ENCODE results near the gene BRPF1.

BRPF1 gene, protein sequence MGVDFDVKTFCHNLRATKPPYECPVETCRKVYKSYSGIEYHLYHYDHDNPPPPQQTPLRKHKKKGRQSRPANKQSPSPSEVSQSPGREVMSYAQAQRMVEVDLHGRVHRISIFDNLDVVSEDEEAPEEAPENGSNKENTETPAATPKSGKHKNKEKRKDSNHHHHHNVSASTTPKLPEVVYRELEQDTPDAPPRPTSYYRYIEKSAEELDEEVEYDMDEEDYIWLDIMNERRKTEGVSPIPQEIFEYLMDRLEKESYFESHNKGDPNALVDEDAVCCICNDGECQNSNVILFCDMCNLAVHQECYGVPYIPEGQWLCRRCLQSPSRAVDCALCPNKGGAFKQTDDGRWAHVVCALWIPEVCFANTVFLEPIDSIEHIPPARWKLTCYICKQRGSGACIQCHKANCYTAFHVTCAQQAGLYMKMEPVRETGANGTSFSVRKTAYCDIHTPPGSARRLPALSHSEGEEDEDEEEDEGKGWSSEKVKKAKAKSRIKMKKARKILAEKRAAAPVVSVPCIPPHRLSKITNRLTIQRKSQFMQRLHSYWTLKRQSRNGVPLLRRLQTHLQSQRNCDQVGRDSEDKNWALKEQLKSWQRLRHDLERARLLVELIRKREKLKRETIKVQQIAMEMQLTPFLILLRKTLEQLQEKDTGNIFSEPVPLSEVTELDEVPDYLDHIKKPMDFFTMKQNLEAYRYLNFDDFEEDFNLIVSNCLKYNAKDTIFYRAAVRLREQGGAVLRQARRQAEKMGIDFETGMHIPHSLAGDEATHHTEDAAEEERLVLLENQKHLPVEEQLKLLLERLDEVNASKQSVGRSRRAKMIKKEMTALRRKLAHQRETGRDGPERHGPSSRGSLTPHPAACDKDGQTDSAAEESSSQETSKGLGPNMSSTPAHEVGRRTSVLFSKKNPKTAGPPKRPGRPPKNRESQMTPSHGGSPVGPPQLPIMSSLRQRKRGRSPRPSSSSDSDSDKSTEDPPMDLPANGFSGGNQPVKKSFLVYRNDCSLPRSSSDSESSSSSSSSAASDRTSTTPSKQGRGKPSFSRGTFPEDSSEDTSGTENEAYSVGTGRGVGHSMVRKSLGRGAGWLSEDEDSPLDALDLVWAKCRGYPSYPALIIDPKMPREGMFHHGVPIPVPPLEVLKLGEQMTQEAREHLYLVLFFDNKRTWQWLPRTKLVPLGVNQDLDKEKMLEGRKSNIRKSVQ (N-terminal part only)

DNA sequence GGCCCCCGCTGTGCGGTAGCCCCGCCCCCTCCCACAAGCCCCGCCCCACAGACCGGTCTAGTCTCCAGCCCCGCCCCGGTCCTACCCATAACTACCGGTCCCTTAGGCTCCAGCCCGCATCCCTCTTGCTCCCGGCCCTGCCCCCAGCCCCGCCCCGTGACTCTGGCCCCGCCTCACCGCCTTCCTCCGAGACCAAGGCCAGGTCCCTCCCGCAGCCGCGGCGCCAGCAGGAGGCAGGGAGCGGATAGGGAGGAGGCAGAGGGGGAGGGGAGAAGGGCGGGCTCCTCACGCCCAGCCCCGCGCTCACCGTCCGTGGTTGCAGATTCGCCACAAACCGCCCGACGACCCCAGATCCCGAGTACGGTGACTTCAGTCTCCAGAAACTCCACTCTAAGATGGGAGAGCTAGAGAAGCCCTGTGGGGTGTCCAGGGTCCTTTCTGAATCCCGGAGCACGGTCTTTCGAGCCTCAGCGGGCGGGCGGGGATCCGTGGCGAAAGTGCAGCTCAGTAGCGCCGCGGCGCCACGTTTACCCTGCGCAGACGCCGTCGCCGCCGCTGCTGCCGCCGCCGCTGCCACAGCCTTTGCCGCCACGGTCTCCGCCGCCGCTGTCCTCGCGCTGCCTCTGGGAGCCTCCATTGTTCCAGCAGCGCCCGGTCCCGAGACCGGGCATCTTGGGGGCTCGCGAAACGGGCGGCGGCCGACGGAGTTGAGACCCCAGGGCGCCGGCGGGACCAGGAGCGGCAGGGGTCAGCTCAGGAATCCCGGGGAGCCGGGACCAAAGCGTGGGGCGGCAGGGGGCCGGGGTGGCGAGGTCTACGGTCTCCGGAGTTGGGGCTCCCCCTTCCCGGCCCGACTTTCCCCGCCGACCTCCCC lies at the start of gene BRPF1:
BRPF1 (plus strand) TSS at position 530 of the 874 bp plus-strand sequence. CDS start 2,406 bp downstream, outside the sequence.
- peaks cover 11 to 28% (median 24%) of the 10 kb centered on the region in 4 donors for H3K4me1 ChIP-seq
- H3K36me3 ChIP-seq, result peaks cover 13 to 30% (median 15%) of the 10 kb centered on the region in 3 donors
- no peaks in the 10 kb centered on the region for H3K27me3 ChIP-seq
- no peaks in the 10 kb centered on the region for H3K9me3 ChIP-seq
- peak within 1 kb of the TSS; percentile 88 to 98 for H3K27ac ChIP-seq
- peak; percentile 100 for DNase-seq
- TF ChIP-seq, protein P1, sequence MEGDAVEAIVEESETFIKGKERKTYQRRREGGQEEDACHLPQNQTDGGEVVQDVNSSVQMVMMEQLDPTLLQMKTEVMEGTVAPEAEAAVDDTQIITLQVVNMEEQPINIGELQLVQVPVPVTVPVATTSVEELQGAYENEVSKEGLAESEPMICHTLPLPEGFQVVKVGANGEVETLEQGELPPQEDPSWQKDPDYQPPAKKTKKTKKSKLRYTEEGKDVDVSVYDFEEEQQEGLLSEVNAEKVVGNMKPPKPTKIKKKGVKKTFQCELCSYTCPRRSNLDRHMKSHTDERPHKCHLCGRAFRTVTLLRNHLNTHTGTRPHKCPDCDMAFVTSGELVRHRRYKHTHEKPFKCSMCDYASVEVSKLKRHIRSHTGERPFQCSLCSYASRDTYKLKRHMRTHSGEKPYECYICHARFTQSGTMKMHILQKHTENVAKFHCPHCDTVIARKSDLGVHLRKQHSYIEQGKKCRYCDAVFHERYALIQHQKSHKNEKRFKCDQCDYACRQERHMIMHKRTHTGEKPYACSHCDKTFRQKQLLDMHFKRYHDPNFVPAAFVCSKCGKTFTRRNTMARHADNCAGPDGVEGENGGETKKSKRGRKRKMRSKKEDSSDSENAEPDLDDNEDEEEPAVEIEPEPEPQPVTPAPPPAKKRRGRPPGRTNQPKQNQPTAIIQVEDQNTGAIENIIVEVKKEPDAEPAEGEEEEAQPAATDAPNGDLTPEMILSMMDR (IDR thresholded peaks at IDR 0.05), result peak in 1 of 2 experiments; percentile 17
- H3K4me3 ChIP-seq, result peak within 1 kb of the TSS; percentile 91 to 100
- intact Hi-C loops (cut with DNase I; ENCODE audit: low total_unique reads), result loop anchor here (5.0 kb wide), 1 partner anchor 201 kb away; the partner anchor contains the start of gene CRELD1

DNA sequence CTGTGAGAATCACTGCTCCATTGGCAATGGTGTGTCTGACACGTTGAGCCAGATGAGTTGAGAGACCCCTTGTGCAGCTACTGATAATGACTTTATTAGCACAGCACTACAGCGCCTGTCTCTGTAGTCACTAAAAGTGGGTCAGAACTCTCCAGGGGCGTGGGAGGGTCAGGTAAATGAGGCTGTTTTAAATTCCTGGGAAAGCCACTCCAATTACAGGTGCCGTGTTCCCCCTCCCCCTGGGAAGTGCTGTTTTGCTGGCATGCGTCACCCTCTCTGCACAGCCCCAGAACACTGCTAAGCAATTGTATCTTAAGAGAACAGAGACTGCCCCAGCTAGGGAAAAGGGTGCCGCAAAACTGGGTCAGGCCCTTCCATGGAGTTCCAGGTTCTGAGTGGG lies 49.4 kb upstream of the BRPF1 start:
- Histone ChIP-seq H3K4me1 (no peaks in the 10 kb centered on the region), H3K36me3 (peaks cover 97 to 100% (median 100%) of the 10 kb centered on the region in 3 donors), H3K9me3 (no peaks in the 10 kb centered on the region), H3K27me3 (no peaks in the 10 kb centered on the region), H3K4me3 (no peak overlapping the region), H3K27ac (no peak overlapping the region)
- intact Hi-C loops (cut with DNase I; ENCODE audit: low total_unique reads), result no loop called here
- TF ChIP-seq, protein P1 (IDR thresholded peaks at IDR 0.05), result no peak
- DNase-seq, result no peak

DNA sequence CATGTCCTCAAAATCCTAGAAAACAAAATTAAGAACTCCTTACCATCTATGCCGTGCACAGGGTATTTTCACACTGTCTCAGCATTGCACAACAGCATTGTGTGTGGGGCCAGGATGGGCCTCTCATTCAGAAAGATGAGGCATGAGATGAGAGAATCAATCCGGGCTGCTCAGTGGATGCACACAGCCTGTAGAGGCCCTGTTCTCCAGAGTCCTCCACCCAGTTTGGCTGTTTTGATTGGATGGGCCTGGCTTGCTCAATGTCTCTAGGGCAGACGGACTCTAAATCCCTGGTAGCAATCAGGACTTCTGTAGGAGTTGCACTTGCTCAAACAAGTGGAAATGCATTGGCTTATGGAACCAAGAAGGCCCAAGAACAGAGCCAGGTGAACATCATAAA lies 48.1 kb upstream of the BRPF1 start:
- Histone ChIP-seq H3K27me3 (no peaks in the 10 kb centered on the region), H3K36me3 (peaks cover 97 to 100% (median 100%) of the 10 kb centered on the region in 3 donors), H3K27ac (no peak overlapping the region), H3K4me1 (no peaks in the 10 kb centered on the region), H3K9me3 (no peaks in the 10 kb centered on the region), H3K4me3 (no peak overlapping the region)
- intact Hi-C loops (cut with DNase I; ENCODE audit: low total_unique reads), result no loop called here
- no peak for DNase-seq
- TF ChIP-seq, protein P1 (IDR thresholded peaks at IDR 0.05), result no peak

DNA sequence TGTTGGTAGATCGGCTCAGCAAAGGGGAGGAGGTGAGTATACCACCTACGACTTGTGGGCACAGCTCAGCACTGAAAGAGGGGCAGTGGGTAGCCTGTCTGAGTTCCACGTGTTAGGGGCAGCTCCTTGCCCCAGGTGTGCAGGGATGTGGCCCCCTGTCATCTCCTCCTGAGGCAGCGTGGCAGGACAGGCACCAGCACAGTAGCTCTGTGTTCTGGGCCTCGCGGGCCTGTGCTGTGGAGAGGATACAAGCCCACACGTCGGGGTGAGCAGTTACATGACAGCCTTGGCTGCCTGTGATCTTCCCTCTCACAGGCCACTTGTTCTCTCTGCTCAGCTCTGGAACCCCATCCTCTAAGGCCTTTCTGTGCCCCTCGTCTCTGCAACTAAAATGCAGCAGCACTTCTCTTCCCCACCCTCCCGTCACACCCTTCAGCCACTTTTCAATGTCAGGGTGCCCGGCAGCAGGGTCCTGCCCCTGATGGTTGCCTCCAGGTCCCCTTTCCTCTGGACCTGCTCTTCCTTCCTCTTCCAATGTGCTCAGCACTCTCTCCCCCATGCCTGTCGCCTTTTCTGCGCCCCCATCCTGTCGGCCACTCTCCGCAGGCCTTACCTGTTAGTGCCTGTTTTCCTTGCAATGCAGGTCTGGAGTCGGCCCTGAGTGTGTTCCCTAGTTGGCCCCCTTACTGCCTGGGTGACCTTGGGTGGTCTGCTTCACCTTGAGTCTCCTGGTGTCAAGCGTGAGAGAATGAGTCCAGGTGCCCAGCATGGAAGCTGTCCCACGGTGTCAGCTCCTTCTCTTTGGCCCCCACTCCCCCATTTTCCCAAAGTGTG lies 46.1 kb upstream of the BRPF1 start:
- H3K36me3 ChIP-seq, result peaks cover 97 to 100% (median 100%) of the 10 kb centered on the region in 3 donors
- intact Hi-C loops (cut with DNase I; ENCODE audit: low total_unique reads), result no loop called here
- no peak for DNase-seq
- H3K27ac ChIP-seq, result no peak overlapping the region
- no peaks in the 10 kb centered on the region for H3K4me1 ChIP-seq
- H3K27me3 ChIP-seq, result no peaks in the 10 kb centered on the region
- TF ChIP-seq, protein P1 (IDR thresholded peaks at IDR 0.05), result no peak
- no peaks in the 10 kb centered on the region for H3K9me3 ChIP-seq
- no peak overlapping the region for H3K4me3 ChIP-seq
